Measurements from ENCODE around the gene RASAL2.

The RASAL2 gene

GRCh38 chr1:178122283-178122682 is 28.4 kb downstream of the RASAL2 start:
- peaks cover 11% of the 10 kb centered on the region for H3K4me1 ChIP-seq (ENCODE audit: control insufficient read depth, low read depth, low read length)
- no peaks in the 10 kb centered on the region for H3K27me3 ChIP-seq (ENCODE audit: control insufficient read depth, insufficient read depth, low read length)
- H3K27ac ChIP-seq (ENCODE audit: low read length) = peak overlapping the region; percentile 18
- H3K9me3 ChIP-seq (ENCODE audit: control insufficient read depth, low read depth, low read length) = no peaks in the 10 kb centered on the region
- peak overlapping the region; percentile 7 for H3K4me3 ChIP-seq (ENCODE audit: low read length)
- no peak overlapping the region for H3K9ac ChIP-seq (ENCODE audit: low read length)
- no peaks in the 10 kb centered on the region for H3K36me3 ChIP-seq (ENCODE audit: control insufficient read depth, low read depth, low read length)

GRCh38 chr1:178124115-178124514 is 30.2 kb downstream of the RASAL2 start:
- Histone ChIP-seq H3K9ac (ENCODE audit: low read length) (no peak overlapping the region), H3K27ac (ENCODE audit: low read length) (no peak overlapping the region), H3K27me3 (ENCODE audit: control insufficient read depth, insufficient read depth, low read length) (no peaks in the 10 kb centered on the region), H3K36me3 (ENCODE audit: control insufficient read depth, low read depth, low read length) (no peaks in the 10 kb centered on the region), H3K4me3 (ENCODE audit: low read length) (no peak overlapping the region), H3K4me1 (ENCODE audit: control insufficient read depth, low read depth, low read length) (peaks cover 11% of the 10 kb centered on the region), H3K9me3 (ENCODE audit: control insufficient read depth, low read depth, low read length) (no peaks in the 10 kb centered on the region)

GRCh38 chr1:178126261-178126660 is 32.4 kb downstream of the RASAL2 start:
- no peak overlapping the region for H3K4me3 ChIP-seq (ENCODE audit: low read length)
- no peaks in the 10 kb centered on the region for H3K9me3 ChIP-seq (ENCODE audit: control insufficient read depth, low read depth, low read length)
- peaks cover 11% of the 10 kb centered on the region for H3K4me1 ChIP-seq (ENCODE audit: control insufficient read depth, low read depth, low read length)
- no peak overlapping the region for H3K9ac ChIP-seq (ENCODE audit: low read length)
- H3K36me3 ChIP-seq (ENCODE audit: control insufficient read depth, low read depth, low read length) = no peaks in the 10 kb centered on the region
- no peaks in the 10 kb centered on the region for H3K27me3 ChIP-seq (ENCODE audit: control insufficient read depth, insufficient read depth, low read length)
- no peak overlapping the region for H3K27ac ChIP-seq (ENCODE audit: low read length)

GRCh38 chr1:178126741-178127185 is 32.9 kb downstream of the RASAL2 start:
- no peaks in the 10 kb centered on the region for H3K36me3 ChIP-seq (ENCODE audit: control insufficient read depth, low read depth, low read length)
- H3K4me3 ChIP-seq (ENCODE audit: low read length) = no peak overlapping the region
- no peaks in the 10 kb centered on the region for H3K27me3 ChIP-seq (ENCODE audit: control insufficient read depth, insufficient read depth, low read length)
- no peak overlapping the region for H3K27ac ChIP-seq (ENCODE audit: low read length)
- peaks cover 7% of the 10 kb centered on the region for H3K4me1 ChIP-seq (ENCODE audit: control insufficient read depth, low read depth, low read length)
- no peaks in the 10 kb centered on the region for H3K9me3 ChIP-seq (ENCODE audit: control insufficient read depth, low read depth, low read length)
- H3K9ac ChIP-seq (ENCODE audit: low read length) = no peak overlapping the region

GRCh38 chr1:178127482-178128191 is 33.7 kb downstream of the RASAL2 start:
- no peaks in the 10 kb centered on the region for H3K9me3 ChIP-seq (ENCODE audit: control insufficient read depth, low read depth, low read length)
- no peak overlapping the region for H3K4me3 ChIP-seq (ENCODE audit: low read length)
- no peaks in the 10 kb centered on the region for H3K27me3 ChIP-seq (ENCODE audit: control insufficient read depth, insufficient read depth, low read length)
- no peaks in the 10 kb centered on the region for H3K36me3 ChIP-seq (ENCODE audit: control insufficient read depth, low read depth, low read length)
- no peak overlapping the region for H3K9ac ChIP-seq (ENCODE audit: low read length)
- no peaks in the 10 kb centered on the region for H3K4me1 ChIP-seq (ENCODE audit: control insufficient read depth, low read depth, low read length)
- no peak overlapping the region for H3K27ac ChIP-seq (ENCODE audit: low read length)

- Histone ChIP-seq H3K36me3 (ENCODE audit: control insufficient read depth, low read depth, low read length) (no peaks in the 10 kb centered on the region), H3K27ac (ENCODE audit: low read length) (no peak overlapping the region), H3K4me1 (ENCODE audit: control insufficient read depth, low read depth, low read length) (no peaks in the 10 kb centered on the region), H3K4me3 (ENCODE audit: low read length) (no peak overlapping the region), H3K9ac (ENCODE audit: low read length) (no peak overlapping the region), H3K9me3 (ENCODE audit: control insufficient read depth, low read depth, low read length) (no peaks in the 10 kb centered on the region), H3K27me3 (ENCODE audit: control insufficient read depth, insufficient read depth, low read length) (no peaks in the 10 kb centered on the region)
Observed at GRCh38 chr1:178133239-178133989, 39.5 kb downstream of the RASAL2 start.

GRCh38 chr1:178134061-178134460 is 40.2 kb downstream of the RASAL2 start:
- no peak overlapping the region for H3K9ac ChIP-seq (ENCODE audit: low read length)
- H3K27me3 ChIP-seq (ENCODE audit: control insufficient read depth, insufficient read depth, low read length) = no peaks in the 10 kb centered on the region
- H3K36me3 ChIP-seq (ENCODE audit: control insufficient read depth, low read depth, low read length) = no peaks in the 10 kb centered on the region
- H3K9me3 ChIP-seq (ENCODE audit: control insufficient read depth, low read depth, low read length) = no peaks in the 10 kb centered on the region
- H3K27ac ChIP-seq (ENCODE audit: low read length) = no peak overlapping the region
- H3K4me3 ChIP-seq (ENCODE audit: low read length) = no peak overlapping the region
- H3K4me1 ChIP-seq (ENCODE audit: control insufficient read depth, low read depth, low read length) = no peaks in the 10 kb centered on the region

- Histone ChIP-seq H3K27ac (ENCODE audit: low read length) (no peak overlapping the region), H3K36me3 (ENCODE audit: control insufficient read depth, low read depth, low read length) (no peaks in the 10 kb centered on the region), H3K9ac (ENCODE audit: low read length) (no peak overlapping the region), H3K4me3 (ENCODE audit: low read length) (no peak overlapping the region), H3K9me3 (ENCODE audit: control insufficient read depth, low read depth, low read length) (no peaks in the 10 kb centered on the region), H3K27me3 (ENCODE audit: control insufficient read depth, insufficient read depth, low read length) (no peaks in the 10 kb centered on the region), H3K4me1 (ENCODE audit: control insufficient read depth, low read depth, low read length) (no peaks in the 10 kb centered on the region)
Observed at GRCh38 chr1:178137238-178137637, 43.3 kb downstream of the RASAL2 start.

- H3K36me3 ChIP-seq (ENCODE audit: control insufficient read depth, low read depth, low read length) = no peaks in the 10 kb centered on the region
- H3K4me3 ChIP-seq (ENCODE audit: low read length) = no peak overlapping the region
- H3K9me3 ChIP-seq (ENCODE audit: control insufficient read depth, low read depth, low read length) = no peaks in the 10 kb centered on the region
- H3K4me1 ChIP-seq (ENCODE audit: control insufficient read depth, low read depth, low read length) = peaks cover 11% of the 10 kb centered on the region
- H3K9ac ChIP-seq (ENCODE audit: low read length) = no peak overlapping the region
- H3K27me3 ChIP-seq (ENCODE audit: control insufficient read depth, insufficient read depth, low read length) = no peaks in the 10 kb centered on the region
- no peak overlapping the region for H3K27ac ChIP-seq (ENCODE audit: low read length)
Observed at GRCh38 chr1:178142806-178143205, 48.9 kb downstream of the RASAL2 start.

GRCh38 chr1:178143730-178144690 is 50.1 kb downstream of the RASAL2 start:
- Histone ChIP-seq H3K27ac (ENCODE audit: low read length) (no peak overlapping the region), H3K4me1 (ENCODE audit: control insufficient read depth, low read depth, low read length) (peaks cover 17% of the 10 kb centered on the region), H3K4me3 (ENCODE audit: low read length) (no peak overlapping the region), H3K27me3 (ENCODE audit: control insufficient read depth, insufficient read depth, low read length) (no peaks in the 10 kb centered on the region), H3K9me3 (ENCODE audit: control insufficient read depth, low read depth, low read length) (no peaks in the 10 kb centered on the region), H3K9ac (ENCODE audit: low read length) (no peak overlapping the region), H3K36me3 (ENCODE audit: control insufficient read depth, low read depth, low read length) (no peaks in the 10 kb centered on the region)

- Histone ChIP-seq H3K36me3 (ENCODE audit: control insufficient read depth, low read depth, low read length) (no peaks in the 10 kb centered on the region), H3K4me3 (ENCODE audit: low read length) (no peak overlapping the region), H3K27ac (ENCODE audit: low read length) (no peak overlapping the region), H3K9me3 (ENCODE audit: control insufficient read depth, low read depth, low read length) (no peaks in the 10 kb centered on the region), H3K4me1 (ENCODE audit: control insufficient read depth, low read depth, low read length) (peaks cover 17% of the 10 kb centered on the region), H3K9ac (ENCODE audit: low read length) (no peak overlapping the region), H3K27me3 (ENCODE audit: control insufficient read depth, insufficient read depth, low read length) (no peaks in the 10 kb centered on the region)
Observed at GRCh38 chr1:178145605-178146004, 51.7 kb downstream of the RASAL2 start.
